Inferior parietal cortex (tissue), 1 donor: ENCODE data around the gene CCNE1.

ENCODE experiments used
- DNase-seq: peaks from one replicate; pipeline ENCODE4 v3.0.0-alpha.2; 2016; ENCODE audit errors: extremely low spot score

CCNE1 gene

DNA sequence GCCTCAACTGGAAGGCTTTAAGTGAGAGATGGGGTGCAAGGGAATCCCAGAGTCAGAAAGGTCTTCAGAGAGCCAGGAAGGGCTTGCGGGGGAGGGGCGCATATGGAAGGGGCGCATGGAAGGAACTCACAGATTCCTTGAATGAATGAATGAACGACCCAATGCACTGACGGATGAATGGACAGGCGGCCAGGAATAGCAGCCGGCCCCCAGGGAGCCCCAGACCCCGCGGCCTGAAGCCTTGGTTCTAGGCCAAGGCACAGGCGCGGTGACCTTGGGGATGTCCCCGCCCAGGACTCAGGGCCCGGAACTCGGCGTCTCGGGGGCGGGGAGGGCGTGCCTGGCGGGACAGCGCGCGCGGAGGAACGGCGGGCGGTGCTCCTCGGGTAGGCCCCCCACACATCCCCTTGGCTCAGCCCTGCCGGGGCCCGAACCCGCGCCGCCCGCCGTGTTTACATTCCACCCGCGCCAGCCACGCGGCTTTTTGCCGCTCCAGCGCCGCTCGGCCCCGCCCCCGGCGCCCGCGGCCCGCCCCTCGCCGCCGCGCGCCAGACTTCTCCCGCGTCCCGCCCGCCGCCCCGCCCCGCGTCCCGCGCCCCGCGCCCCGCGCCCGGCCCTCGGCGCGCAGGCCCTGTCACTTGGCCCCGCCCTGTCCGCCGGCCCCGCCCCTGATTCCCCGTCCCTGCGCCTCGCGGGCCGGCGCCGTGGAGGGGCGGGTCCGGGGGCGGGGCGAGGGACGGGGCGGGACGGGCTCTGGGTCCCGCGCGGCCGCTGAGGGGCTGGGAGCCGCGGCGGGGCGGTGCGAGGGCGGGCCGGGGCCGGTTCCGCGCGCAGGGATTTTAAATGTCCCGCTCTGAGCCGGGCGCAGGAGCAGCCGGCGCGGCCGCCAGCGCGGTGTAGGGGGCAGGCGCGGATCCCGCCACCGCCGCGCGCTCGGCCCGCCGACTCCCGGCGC is at the start of gene CCNE1:
TSS of gene CCNE1 (plus strand) at position 867 of the 955 bp plus-strand sequence. CDS start 565 bp downstream, outside the sequence.
- peak; percentile 73 for DNase-seq

DNA sequence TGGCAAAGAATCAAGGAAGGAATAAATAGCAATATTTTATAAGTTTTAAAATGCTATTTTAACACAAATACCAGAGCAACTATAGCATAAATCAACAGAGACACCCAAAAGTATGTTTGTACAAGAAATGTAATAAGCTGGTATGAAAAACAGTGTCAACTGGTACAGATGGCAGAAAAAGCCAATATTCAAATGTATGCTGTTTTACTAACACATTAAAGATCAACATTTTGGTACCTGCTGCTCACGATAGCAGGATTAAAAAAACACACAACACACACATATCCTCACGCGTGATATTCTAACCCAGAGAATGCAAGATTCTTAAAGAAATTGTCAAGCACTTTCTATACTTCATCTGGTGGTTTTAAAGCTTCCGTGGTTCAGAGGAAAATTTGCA is 48.6 kb upstream of the CCNE1 start:
- no peak for DNase-seq

DNA sequence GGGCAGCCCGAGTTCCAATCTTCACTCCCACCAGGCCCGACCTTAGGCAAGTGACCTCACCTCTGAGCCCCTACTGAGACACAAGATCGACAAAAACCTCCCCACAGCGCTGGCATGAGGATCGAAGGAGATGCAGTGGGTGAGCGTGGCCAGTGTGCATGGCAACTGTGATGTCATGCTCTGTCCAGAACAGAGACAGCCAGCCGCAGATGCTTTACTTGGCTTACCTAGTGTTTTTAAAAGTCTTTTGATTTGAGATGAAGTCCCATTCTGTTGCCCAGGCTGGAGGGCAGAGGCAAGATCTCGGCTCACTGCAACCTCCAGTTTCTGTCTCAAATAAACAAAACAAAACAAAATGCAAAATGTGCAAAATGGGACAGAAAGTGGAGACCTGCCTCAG is 47.4 kb upstream of the CCNE1 start:
- no peak for DNase-seq

DNA sequence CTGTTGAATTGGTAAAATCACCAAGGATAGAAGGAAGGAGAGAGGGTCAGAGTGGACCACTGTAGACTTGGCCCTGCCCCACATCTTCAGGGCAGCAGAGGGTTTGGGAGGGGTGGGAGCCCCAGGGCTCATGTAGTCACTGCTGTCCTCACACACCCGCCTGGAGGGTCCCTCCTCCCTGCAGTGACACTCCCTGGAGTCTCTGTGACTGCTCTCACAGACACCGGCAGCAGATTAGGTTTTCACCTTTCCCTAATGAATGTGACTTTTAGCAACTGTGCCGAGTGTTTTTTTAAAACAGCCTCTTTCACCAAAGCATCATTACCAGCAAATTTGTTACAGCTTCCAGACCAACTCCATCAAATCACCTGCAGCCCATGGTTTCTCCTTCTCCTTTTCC is 45.7 kb upstream of the CCNE1 start:
- no peak for DNase-seq

DNA sequence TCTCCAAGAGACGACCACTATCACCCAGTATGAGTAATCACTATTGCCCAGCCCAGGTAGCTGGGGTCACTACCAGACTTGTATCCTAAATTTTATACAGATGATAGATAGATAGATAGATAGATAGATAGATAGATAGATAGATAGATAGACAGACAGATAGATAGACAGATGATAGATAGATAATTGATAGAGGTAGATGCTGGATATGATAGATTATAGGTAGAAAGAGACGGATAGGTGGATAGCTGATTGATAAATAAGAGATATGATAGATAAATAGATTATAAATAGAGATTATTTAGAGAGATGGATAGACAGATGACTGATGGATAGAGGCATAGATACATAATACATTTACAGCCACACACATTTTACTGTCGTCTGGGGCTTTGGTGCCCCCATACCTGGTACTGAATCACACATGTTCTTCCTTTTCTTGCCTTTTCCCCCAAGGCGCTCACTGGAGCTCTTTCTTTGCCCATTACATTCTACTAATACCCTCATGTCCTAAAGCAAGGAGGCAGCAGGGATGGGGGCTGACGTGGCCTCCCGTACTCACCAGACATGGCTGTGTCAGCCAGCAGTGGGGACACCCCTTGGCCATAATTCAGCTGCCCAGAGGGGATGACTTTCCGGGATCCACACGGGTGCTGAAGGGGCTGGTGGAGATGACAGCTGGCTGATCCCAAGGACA is 44.6 kb upstream of the CCNE1 start:
- no peak for DNase-seq

DNA sequence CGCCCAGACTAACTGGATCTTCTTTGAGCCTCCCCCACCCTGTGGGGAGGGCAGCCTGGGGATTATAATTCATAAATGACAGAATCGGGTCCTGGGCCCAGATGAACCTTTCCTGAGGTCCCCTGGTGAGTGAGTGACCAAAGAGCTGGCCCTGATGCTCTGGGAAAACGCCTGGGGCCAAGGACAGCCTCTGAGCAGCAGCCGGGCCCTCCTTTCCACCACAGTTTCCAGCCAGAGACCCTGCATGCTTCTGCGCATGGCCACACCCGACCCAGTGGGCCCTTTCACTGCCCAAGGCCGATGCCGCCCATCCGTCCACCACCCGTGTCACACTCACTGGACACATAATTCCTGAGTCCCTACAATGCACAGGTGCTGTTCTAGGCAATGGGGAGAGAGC is 43.6 kb upstream of the CCNE1 start:
- DNase-seq: no peak

DNA sequence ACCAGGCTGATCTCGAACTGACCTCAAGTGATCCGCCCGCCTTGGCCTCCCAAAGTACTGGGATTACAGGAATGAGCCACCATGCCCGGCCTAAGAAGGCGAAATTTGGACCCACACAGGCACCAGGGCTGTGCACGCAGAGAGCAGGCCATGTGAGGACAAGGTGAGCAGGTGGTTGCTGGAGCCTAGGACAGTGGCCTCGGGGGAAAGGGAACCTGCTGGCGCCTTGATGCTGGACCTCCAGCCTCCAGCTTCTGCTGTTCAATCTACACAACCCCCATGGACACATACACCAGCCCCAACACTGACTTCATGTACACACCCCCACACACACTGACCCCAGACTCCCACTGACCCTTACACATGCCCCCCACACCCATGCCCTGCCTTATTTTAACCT is 41.8 kb upstream of the CCNE1 start:
- DNase-seq: no peak

DNA sequence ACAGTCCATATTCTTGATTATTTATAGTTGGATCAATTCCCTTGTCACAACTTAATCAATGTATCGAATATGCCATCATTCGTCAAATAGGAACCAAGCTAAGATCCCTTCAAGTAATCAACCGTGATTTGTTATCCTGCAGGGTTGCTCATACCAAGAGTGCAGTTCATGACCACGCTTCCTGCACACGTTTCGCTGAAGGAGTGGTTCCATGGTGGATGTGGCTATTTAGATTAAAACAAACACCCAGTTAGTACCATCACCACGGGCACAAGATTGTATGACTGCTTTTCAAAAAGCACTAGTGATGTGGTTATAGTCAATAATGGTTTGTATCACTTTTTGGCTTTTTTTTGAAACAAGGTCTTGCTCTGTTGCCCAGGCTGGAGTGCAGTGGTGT is 41.1 kb upstream of the CCNE1 start:
- no peak for DNase-seq

DNA sequence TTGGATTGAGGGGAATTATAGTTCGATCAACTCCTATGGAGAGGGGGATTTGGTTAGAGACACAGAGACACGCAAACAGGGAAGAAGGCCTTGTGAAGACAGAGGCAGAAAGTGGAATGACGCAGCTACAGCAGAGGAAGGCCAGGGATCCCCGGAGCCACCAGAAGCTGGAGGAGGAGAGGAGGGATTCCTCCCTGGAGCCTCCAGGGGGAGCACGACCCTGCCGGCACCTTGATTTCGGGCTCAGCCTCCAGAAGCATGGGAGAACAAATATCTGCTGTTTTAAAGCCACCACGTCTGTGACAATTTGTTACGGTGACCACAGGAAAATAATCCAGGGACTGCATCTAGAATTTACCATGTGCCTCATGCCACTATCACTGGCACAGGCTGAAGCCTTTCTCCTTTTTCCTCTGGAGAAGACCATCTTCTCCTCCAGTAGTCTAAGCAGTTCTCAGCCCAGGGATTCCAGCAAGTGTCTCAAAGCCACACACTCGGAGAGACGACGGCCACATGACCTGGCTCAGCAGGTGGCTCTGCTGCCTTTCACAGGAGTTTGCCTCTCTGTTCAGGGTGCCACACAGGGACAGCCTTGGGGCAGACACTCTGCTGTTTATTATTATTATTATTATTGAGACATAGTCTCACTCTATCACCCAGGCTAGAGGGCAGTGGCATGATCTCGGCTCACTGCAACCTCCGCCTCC is 39.9 kb upstream of the CCNE1 start:
- DNase-seq: peak; percentile 57

DNA sequence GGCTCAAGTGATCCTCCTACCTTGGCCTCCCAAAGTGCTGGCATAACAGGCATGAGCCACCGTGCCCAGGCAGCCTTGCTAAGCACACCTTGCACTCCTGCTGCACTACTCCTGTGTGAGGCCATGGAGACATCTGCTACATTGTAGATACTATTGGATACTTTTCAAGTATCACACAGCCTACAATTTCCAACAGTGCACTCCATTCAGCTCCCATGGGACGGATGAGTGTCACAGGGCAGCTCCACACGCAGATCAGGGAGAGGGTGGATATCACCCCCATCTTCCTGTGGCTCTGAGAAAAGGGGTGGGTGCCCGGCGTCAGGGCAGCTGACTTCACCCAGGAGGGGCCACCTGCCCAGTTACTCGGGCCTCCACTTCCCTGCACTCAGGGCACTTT is 39.1 kb upstream of the CCNE1 start:
- DNase-seq: no peak

DNA sequence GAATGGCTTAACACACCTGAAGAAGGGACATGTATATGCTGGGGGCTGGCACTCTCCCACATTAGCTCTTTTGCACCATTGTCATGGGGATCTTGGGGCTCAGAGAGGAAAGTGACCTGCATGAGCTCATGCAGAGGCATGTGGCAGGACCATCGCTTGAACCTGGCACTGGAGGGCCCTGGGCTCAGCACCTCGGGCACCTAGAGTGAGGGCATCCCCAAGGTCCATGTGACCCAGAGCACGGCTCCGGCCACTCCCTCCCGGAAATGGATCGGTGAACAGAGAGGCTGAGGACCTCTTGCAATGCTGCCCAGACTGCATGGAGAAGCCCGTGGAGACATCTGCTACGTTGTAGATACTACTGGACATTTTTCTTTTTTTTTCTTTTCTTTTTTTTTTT is 38.6 kb upstream of the CCNE1 start:
- DNase-seq: no peak

DNA sequence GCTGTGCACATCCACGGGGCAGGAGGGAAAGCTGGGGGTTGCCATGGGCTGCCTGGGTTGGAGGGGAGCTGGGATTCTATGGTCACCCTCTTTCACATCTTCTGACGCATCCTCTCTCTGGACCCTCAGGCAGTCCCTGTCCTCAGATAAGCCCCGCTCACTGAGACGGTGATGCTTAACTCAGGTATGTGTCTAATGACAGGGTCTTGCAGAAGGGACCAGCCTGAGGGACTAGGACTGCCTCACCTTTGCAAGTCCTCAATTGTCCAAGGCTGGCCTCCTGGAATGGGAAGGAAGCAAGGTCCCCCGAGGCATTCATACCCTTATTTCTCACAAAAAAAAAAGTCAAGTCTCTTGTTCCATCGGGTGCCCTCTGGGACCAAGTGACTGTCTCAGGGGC is 37.7 kb upstream of the CCNE1 start:
- DNase-seq: no peak

DNA sequence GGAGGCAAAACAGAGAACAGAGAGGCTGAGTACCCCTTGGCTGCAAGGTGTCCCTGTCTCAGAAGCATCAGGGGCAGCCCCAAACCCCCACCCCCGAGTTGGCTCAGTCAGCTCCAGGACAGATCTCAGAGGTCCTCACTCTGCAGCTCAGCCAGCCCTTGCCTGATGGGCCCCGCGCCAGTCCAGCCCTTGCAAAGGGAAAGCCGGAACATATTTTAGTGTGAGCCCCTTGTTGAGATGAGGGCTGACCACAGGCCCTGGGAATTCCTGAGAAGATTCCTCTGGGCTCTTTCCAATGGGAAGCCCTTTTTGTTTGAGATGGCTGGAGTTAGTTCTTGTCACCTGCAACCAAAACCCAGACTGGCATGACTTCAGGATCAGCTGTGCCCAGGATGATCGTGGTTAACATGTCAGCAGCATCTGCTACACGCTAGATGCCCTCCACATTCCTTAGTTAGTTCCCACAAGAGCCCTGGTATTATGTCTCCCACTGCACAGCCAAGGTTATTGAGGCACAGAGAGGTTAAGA is 33.9 kb upstream of the CCNE1 start:
- no peak for DNase-seq

DNA sequence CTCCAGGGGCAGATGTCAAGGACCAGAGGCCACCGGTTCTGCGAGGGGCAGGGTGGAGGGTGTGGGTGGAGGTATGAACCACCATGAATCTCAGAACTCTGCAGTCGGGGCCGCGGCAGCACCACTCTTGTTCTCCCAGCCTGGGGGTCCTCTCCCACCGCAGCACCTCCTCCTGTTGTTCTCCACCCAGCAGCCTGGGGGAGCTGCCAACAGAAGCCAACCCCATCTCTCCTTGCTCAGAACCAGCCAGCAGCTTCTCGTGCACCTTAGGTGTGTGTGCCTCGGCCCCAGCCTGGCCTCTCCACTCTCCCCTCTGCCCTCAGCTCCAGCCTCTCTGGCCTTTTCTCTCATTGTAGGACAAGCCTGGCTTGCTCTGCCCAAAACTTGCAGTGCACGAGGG is 31.9 kb upstream of the CCNE1 start:
- no peak for DNase-seq

DNA sequence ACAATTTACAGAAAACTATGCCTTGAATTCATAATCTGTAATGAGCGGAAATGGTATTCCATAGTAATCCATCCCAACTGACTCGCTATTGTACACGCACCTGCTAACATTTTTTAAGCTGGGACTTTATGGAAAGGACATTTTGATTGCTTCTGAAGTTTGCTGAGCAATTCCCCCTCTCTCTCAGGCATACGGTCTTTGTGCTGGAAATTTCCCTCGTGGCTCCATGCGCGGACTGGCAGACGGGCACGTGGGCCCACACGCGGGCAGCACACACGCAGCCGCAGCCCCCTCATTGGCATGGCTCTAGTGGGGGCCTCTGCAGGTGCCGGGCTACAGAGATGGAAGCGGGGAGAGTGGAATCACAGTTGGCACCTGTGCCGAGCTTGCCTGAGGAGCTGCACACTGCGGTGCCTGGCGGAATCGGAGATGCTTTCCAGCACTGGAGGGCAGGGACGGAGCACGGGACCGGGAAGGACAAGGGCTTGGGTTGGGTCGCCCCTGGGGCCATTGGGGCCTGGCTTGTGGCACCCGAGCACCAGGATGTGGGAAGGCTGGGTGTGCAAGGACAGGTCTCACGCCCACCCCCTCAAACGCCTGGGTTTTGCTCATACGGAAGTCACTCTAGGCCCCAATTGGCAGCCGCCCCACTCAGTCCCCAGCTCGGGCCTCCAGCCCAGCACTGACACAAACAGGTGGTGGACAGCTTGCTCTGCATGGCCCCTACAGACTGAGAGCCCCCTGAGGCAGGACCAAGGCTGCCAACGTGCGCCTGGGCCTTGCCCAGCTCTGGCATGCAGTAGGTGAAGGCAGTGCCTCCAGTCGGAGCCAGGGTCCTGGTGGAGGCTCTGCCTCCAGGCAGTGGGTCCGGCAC is 30.2 kb upstream of the CCNE1 start:
- DNase-seq: no peak

DNA sequence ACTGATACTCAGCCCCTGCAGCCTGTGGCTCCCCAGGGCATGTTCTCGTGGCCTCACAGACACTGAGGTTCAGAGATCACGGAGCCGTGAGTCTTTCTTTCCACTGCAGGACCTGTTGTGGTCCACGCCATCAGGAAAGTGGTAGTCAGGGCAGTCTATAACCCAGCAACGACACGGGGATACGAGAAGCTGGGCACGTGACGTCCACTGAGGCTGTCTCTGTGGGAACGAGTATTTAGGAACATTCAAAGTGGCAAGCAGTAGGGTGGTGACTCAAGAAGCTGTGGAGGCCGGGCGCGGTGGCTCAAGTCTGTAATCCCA is 29.6 kb upstream of the CCNE1 start:
- no peak for DNase-seq

DNA sequence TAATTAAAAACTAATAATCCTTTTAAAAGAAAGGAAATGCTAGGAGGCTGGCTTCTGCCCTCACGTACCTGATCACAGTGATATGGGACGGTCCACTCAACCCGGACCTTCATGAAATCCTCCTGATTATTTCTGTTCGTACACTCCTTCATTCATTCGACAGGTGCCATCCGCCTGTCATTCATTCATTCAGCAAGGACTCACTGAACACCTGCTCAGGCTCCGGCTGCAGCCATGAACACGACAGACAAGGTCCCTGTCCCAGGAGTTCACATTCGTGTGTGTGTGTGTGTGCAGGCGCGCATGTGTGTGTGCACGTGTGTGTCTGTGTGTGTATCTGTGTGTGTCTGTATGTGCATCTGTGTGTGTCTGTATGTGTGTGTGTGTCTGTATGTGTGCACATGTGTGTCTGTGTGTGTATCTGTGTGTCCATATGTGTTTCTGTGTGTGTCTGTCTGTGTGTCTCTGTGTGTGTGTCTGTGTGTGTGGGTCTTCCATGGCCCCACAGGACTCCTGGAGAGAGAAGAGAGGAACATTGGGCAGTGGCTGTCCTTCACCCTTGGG is 28.1 kb upstream of the CCNE1 start:
- no peak for DNase-seq

DNA sequence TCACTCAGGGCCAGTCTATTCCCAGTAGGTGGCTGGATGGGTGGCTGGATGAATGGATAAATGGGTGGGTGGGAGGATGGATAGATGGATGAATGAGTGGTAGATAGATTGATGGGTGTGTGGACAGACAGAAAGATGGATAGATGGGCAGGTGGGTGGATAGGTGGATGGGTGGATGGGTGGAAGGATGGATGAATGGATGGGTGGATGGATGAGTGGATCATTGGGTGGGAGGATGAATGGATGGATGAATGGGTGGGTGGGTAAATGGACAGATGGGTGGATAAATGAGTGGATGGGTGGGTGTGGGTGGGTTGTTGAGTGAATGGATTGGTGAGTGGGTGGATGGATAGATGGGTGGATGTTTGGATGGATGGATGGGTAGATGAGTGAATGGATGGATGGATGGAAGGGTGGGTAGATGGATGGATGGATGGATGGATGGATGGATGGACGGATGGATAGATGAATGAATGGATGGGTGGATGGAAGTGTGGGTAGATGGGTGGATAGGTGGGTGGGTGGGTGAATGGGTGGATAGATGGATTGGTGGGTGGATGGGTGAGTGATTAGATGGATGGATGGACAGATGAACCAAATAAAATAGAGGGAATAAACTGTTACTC is 27.1 kb upstream of the CCNE1 start:
- no peak for DNase-seq

DNA sequence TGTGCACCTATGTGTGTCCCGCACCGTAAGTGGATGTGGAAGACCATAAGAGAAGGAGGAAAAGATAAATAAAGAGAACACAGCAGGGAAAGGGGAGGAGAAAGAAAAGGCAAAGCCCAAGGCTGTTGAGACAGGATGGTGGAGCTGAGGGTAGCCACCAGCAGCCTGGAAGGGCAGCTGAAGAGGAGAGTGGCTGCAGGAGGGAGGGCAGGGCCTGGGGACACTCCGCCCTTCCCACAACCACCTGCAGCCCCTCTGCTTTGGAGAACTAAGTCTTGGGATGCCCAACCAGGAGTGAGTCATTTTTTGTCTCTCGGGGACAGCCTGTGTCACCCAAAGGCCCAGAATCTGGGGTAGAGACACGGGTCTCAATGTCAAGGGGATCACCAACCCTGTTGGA is 26.4 kb upstream of the CCNE1 start:
- DNase-seq: no peak

DNA sequence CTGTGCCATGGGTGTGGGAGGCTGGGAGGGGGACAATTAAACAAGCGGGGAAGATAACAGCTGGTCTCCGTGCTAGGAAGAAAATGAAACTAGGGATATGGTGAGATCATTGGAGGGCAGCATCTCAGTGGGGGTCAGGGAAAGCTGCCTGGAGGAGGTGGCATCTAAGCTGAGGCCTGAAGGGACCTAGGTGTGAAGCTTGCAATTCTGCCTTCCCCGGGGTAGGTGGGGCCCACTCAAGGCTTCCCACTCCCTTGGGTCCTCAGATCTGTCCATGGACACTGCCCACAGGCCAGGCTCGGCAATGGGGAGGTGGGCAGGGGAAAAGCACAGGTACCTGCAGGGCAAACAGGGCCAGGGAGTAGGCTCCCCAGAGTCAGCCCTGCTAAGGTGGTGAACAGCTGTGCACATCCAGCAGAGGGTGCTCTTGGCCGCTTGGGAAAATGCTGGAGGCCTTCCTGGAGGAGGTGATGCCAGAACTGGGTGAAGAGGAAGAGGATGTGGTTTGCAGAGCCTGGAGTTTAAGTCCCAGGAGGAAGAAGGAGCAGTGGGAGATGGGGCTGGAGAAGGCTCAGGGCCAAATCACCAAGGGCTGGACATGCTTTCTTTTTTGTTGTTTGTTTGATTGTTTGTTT is 25.7 kb upstream of the CCNE1 start:
- no peak for DNase-seq
